ENCODE measurements around the gene GNAI1.

DNA sequence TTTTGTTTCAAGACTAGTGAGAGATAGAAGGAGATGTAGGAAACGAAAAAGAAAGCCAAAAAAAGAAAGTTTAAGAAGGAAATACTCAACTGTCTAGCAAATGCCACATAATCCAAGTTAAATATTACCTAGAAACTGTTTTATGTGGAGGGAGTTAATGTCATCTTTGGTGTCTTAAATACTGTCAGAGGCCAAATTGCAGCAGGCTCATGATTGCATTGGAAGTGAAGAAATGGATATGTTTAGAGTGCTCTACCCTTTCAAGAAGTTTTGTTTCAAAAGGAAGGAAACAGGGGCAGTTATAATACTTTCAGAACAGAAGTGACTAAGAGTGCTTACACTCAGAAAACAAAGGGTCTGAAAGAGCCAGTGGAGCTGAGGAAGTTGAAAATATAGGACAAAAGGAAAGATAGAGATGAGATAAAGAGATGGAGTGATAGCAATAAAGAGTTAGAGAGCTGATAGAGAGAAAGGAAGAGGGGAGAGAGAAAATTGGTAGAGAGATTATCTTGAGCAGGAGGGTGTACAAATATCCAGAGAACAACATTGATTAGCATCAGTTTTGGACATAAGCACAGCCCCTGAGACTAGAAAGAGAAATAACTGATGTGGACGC lies 28.0 kb upstream of the GNAI1 start:
- TF ChIP-seq, protein P1, sequence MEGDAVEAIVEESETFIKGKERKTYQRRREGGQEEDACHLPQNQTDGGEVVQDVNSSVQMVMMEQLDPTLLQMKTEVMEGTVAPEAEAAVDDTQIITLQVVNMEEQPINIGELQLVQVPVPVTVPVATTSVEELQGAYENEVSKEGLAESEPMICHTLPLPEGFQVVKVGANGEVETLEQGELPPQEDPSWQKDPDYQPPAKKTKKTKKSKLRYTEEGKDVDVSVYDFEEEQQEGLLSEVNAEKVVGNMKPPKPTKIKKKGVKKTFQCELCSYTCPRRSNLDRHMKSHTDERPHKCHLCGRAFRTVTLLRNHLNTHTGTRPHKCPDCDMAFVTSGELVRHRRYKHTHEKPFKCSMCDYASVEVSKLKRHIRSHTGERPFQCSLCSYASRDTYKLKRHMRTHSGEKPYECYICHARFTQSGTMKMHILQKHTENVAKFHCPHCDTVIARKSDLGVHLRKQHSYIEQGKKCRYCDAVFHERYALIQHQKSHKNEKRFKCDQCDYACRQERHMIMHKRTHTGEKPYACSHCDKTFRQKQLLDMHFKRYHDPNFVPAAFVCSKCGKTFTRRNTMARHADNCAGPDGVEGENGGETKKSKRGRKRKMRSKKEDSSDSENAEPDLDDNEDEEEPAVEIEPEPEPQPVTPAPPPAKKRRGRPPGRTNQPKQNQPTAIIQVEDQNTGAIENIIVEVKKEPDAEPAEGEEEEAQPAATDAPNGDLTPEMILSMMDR (IDR thresholded peaks at IDR 0.05): no peak
- no peak for TF ChIP-seq POLR2A (IDR thresholded peaks at IDR 0.05)
